ENCODE data around the gene GTF2I. TPM values are rescaled to one million over a fixed set of nuclear protein-coding genes. Genes with fewer than 3 reads are reported as not detected.
"Not testable (repeated sequence)": the region's sequence is repeated elsewhere in the genome, so short reads cannot be mapped to it uniquely, and the experiment has no call there.

The GTF2I gene
- total RNA-seq, 1 experiment from 2014 or later: 113 TPM

GRCh38 chr7:74665296-74665938 lies 7.9 kb downstream of the GTF2I start:
- Histone ChIP-seq H3K36me3 (peaks cover 46% of the 10 kb centered on the region), H3K4me1 (replicated peaks) (peaks cover 9% of the 10 kb centered on the region; the same call in 1 of the 2 replicates), H3K9me3 (replicated peaks) (no peaks in the 10 kb centered on the region), H3K27me3 (replicated peaks) (no peaks in the 10 kb centered on the region), H3K4me3 (no peak overlapping the region), H3K27ac (no peak overlapping the region)
- DNase-seq (ENCODE audit: low read depth in 1 of 2, low spot score in 2 of 2): no peak

GRCh38 chr7:74667013-74667412 lies 9.5 kb downstream of the GTF2I start:
- H3K4me3 ChIP-seq; H3K4me1 ChIP-seq (replicated peaks); H3K27ac ChIP-seq; H3K27me3 ChIP-seq (replicated peaks); DNase-seq (ENCODE audit: low read depth in 1 of 2, low spot score in 2 of 2); H3K9me3 ChIP-seq (replicated peaks): not testable (repeated sequence)
- H3K36me3 ChIP-seq: peaks cover 41% of the 10 kb centered on the region

DNA sequence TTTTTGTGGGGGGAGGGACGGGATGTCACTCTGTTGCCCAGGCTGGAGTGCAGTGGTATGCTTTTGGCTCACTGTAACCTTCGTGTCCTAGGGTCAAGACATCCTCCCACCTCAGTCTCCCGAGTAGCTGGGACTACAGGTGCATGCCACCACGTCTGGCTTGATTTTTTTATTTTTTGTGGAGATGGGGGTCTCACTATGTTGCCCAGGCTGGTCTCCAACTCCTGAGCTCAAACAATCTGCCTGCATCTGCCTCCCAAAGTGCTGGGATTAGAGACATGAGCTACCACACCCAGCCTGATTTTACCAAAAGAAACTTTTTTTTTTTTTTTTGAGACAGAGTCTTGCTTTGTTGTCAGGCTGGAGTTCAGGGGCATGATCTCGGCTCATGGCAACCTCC lies 10.0 kb downstream of the GTF2I start:
- H3K27me3 ChIP-seq (replicated peaks); H3K4me3 ChIP-seq; H3K9me3 ChIP-seq (replicated peaks); H3K4me1 ChIP-seq (replicated peaks); H3K27ac ChIP-seq; DNase-seq (ENCODE audit: low read depth in 1 of 2, low spot score in 2 of 2): not testable (repeated sequence)
- H3K36me3 ChIP-seq: peaks cover 41% of the 10 kb centered on the region

DNA sequence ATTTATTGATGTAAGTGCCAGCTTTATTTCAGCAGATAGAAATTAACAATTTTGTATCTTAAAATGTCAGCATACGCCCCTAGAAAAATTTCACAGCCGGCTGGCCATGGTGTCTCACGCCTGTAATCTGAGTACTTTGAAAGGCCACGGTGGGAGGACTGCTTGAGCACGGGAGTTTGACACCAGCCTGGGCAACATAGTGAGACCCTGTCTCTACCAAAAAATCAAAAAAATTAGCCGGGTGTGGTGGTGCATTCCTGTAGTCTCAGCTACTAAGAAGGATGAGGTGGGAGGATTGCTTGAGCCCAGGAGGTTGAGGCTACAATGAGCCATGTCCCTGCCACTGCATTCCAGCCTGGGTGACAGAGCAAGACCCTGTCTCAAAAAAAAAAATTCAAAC lies 14.1 kb downstream of the GTF2I start:
- DNase-seq (ENCODE audit: low read depth in 1 of 2, low spot score in 2 of 2): no peak
- Histone ChIP-seq H3K27me3 (replicated peaks) (no peaks in the 10 kb centered on the region), H3K9me3 (replicated peaks) (no peaks in the 10 kb centered on the region), H3K36me3 (peaks cover 35% of the 10 kb centered on the region), H3K27ac (no peak overlapping the region), H3K4me1 (replicated peaks) (peaks cover 5% of the 10 kb centered on the region), H3K4me3 (no peak overlapping the region)

DNA sequence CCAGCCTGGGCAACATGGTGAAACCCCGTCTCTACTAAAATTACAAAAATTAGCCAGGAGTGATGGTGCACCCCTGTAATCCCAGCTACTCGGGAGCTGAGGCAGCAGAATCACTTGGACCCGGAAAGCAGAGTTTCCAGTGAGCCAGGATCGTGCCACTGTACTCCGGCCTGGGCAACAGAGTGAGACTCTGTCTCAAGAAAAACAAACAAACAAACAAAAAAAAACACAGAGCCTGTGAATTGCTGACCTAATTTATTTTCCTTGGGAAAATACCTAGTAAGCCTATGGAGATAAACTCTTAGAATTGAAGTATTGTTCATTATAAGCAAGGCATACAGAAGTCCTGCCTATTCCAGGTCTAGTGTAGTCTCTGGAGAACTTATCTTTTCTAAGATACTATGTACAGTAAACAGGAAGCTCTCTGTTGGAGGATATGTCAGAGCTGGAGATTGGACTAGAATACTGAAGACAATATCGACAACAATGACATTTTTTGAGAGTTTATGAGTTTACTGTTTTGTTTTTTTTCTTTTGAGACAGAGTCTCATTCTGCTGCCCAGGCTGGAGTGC lies 14.9 kb downstream of the GTF2I start:
- peaks cover 5% of the 10 kb centered on the region for H3K4me1 ChIP-seq (replicated peaks)
- H3K4me3 ChIP-seq: no peak overlapping the region
- peaks cover 28% of the 10 kb centered on the region for H3K36me3 ChIP-seq
- H3K9me3 ChIP-seq (replicated peaks): no peaks in the 10 kb centered on the region
- H3K27ac ChIP-seq: no peak overlapping the region
- DNase-seq (ENCODE audit: low read depth in 1 of 2, low spot score in 2 of 2): no peak
- no peaks in the 10 kb centered on the region for H3K27me3 ChIP-seq (replicated peaks)

DNA sequence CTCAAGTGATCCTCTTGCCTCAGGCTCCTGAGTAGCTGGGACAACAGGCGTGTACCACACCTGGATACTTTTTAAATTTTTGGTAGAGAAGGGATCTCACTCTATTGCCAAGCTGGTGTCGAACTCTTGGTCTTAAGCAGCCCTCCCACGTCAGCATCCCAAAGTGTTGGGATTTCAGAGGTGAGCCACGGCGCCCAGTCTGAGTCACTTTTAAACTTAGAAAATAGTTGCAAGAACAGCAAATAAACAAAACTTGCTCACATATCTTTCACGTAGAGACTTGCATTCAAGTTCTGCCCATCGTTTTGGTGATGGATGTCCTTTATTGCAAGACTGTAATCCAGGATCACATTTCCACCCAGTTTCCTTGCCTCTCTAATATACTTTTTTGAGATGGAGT lies 16.6 kb downstream of the GTF2I start:
- H3K36me3 ChIP-seq: peaks cover 30% of the 10 kb centered on the region
- H3K4me3 ChIP-seq: no peak overlapping the region
- H3K9me3 ChIP-seq (replicated peaks): no peaks in the 10 kb centered on the region
- H3K27ac ChIP-seq: no peak overlapping the region
- no peak for DNase-seq (ENCODE audit: low read depth in 1 of 2, low spot score in 2 of 2)
- peaks cover 5% of the 10 kb centered on the region for H3K4me1 ChIP-seq (replicated peaks)
- no peaks in the 10 kb centered on the region for H3K27me3 ChIP-seq (replicated peaks)

- Histone ChIP-seq H3K36me3 (peaks cover 21% of the 10 kb centered on the region), H3K27ac (no peak overlapping the region), H3K9me3 (replicated peaks) (no peaks in the 10 kb centered on the region), H3K4me3 (no peak overlapping the region), H3K4me1 (replicated peaks) (no peaks in the 10 kb centered on the region), H3K27me3 (replicated peaks) (no peaks in the 10 kb centered on the region)
- DNase-seq (ENCODE audit: low read depth in 1 of 2, low spot score in 2 of 2): no peak
Observed at GRCh38 chr7:74682829-74683228, 25.3 kb downstream of the GTF2I start.

- no peaks in the 10 kb centered on the region for H3K4me1 ChIP-seq (replicated peaks)
Observed at GRCh38 chr7:74683799-74684198, 26.3 kb downstream of the GTF2I start.

GRCh38 chr7:74684473-74684872 lies 27.0 kb downstream of the GTF2I start:
- no peak overlapping the region for H3K4me3 ChIP-seq
- H3K27me3 ChIP-seq (replicated peaks): no peaks in the 10 kb centered on the region
- DNase-seq (ENCODE audit: low read depth in 1 of 2, low spot score in 2 of 2): no peak

More at GRCh38 chr7:74683799-74684198, 26.3 kb downstream of the GTF2I start:
- Histone ChIP-seq H3K27ac (no peak overlapping the region), H3K9me3 (replicated peaks) (no peaks in the 10 kb centered on the region), H3K4me3 (no peak overlapping the region), H3K36me3 (peaks cover 18% of the 10 kb centered on the region), H3K27me3 (replicated peaks) (no peaks in the 10 kb centered on the region)
- DNase-seq (ENCODE audit: low read depth in 1 of 2, low spot score in 2 of 2): no peak

GRCh38 chr7:74684921-74685320 lies 27.4 kb downstream of the GTF2I start:
- Histone ChIP-seq H3K4me3 (no peak overlapping the region), H3K27me3 (replicated peaks) (no peaks in the 10 kb centered on the region), H3K4me1 (replicated peaks) (no peaks in the 10 kb centered on the region), H3K9me3 (replicated peaks) (no peaks in the 10 kb centered on the region), H3K27ac (no peak overlapping the region), H3K36me3 (peaks cover 18% of the 10 kb centered on the region)
- DNase-seq (ENCODE audit: low read depth in 1 of 2, low spot score in 2 of 2): no peak

More at GRCh38 chr7:74684473-74684872, 27.0 kb downstream of the GTF2I start:
- Histone ChIP-seq H3K36me3 (peaks cover 16% of the 10 kb centered on the region), H3K9me3 (replicated peaks) (no peaks in the 10 kb centered on the region), H3K4me1 (replicated peaks) (no peaks in the 10 kb centered on the region), H3K27ac (no peak overlapping the region)

GRCh38 chr7:74690474-74690873 lies 33.0 kb downstream of the GTF2I start:
- Histone ChIP-seq H3K4me1 (replicated peaks) (no peaks in the 10 kb centered on the region), H3K4me3 (no peak overlapping the region), H3K27me3 (replicated peaks) (no peaks in the 10 kb centered on the region), H3K27ac (no peak overlapping the region), H3K36me3 (peaks cover 60% of the 10 kb centered on the region), H3K9me3 (replicated peaks) (no peaks in the 10 kb centered on the region)
- DNase-seq (ENCODE audit: low read depth in 1 of 2, low spot score in 2 of 2): no peak

DNA sequence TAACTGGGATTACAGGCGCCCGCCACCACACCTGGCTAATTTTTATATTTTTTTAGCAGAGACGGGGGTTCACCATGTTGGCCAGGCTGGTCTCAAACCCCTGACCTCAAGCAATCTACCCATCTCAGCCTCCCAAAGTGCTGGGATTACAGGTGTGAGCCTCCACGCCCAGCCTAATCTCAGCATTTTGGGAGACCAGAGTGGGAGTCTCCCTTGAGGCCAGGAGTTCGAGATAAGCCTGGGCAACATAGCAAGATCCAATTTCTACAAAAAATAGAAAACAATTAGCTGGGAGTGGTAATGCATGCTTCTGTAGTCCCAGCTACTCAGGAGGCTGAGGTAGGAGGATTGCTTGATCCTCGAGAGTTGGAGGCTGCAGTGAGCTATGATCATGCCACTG lies 46.9 kb downstream of the GTF2I start:
- not testable (repeated sequence) for H3K4me1 ChIP-seq (replicated peaks); H3K27me3 ChIP-seq (replicated peaks); H3K27ac ChIP-seq; DNase-seq (ENCODE audit: low read depth in 1 of 2, low spot score in 2 of 2); H3K9me3 ChIP-seq (replicated peaks); H3K4me3 ChIP-seq
- peaks cover 92% of the 10 kb centered on the region for H3K36me3 ChIP-seq

DNA sequence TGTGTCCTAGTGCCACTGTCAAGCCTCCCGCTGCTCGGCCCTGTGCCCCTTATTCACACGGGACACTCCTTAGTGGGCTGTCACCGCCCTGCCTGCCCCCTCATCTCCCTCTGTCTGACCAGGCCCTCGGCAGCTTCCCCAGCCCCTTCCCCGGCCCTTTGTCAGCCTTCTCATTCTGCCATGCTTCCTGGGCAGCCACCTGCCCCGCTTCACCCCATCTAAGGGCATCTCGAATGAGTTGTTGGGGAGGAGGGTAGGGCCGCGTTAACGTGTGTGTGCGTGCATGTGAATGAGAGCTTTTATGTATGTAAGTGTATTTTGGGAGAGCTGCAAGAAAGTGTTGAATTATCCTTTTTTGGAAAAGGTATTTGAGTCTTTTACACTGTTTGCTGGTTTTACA lies 49.7 kb downstream of the GTF2I start:
- Histone ChIP-seq H3K4me3 (no peak overlapping the region), H3K4me1 (replicated peaks) (no peaks in the 10 kb centered on the region), H3K36me3 (peaks cover 94% of the 10 kb centered on the region), H3K27ac (no peak overlapping the region), H3K27me3 (replicated peaks) (no peaks in the 10 kb centered on the region), H3K9me3 (replicated peaks) (no peaks in the 10 kb centered on the region)
- DNase-seq (ENCODE audit: low read depth in 1 of 2, low spot score in 2 of 2): no peak

- H3K36me3 ChIP-seq: peaks cover 97% of the 10 kb centered on the region
- H3K9me3 ChIP-seq (replicated peaks): no peaks in the 10 kb centered on the region
Observed at GRCh38 chr7:74708569-74709275, 51.2 kb downstream of the GTF2I start.

More at GRCh38 chr7:74708569-74709275, 51.2 kb downstream of the GTF2I start:
- Histone ChIP-seq H3K4me1 (replicated peaks) (no peaks in the 10 kb centered on the region), H3K27me3 (replicated peaks) (no peaks in the 10 kb centered on the region), H3K27ac (no peak overlapping the region), H3K4me3 (no peak overlapping the region)
- no peak for DNase-seq (ENCODE audit: low read depth in 1 of 2, low spot score in 2 of 2)
